Measurements from ENCODE around the gene DOCK4.

DOCK4 gene

GRCh38 chr7:112115880-112116279 lies 90.3 kb downstream of the DOCK4 start:
- in situ Hi-C loops (cut with MboI; ENCODE audit: low sequenced_read_pairs), result no loop called here

- in situ Hi-C loops (cut with MboI; ENCODE audit: low sequenced_read_pairs), result no loop called here
These were observed 92.2 kb downstream of the DOCK4 start for GRCh38 chr7:112113913-112114575.

GRCh38 chr7:112112822-112113255 lies 93.4 kb downstream of the DOCK4 start:
- in situ Hi-C loops (cut with MboI; ENCODE audit: low sequenced_read_pairs), result no loop called here

DNA sequence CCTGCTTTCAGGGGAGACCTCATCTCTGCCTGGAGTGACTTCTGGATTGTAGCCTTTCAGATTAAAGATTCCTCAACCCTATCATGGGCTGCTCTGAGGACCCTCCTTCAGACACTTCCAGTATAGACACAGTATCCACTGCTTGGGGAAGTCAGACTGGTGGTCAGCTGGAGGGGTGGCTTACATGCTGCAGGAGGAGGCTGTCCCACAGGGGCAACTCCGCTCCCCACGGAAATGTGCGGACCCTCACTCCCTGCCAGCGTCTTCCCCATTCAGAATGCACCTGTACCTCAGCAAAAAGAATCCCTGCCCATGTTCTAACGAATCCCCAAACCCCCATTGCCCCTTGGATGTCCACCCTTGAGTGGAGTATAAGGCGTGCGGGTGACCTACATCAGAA lies 95.5 kb downstream of the DOCK4 start:
- in situ Hi-C loops (cut with MboI; ENCODE audit: low sequenced_read_pairs), result no loop called here

- in situ Hi-C loops (cut with MboI; ENCODE audit: low sequenced_read_pairs), result no loop called here
These were observed 96.0 kb downstream of the DOCK4 start for GRCh38 chr7:112110175-112110574.

DNA sequence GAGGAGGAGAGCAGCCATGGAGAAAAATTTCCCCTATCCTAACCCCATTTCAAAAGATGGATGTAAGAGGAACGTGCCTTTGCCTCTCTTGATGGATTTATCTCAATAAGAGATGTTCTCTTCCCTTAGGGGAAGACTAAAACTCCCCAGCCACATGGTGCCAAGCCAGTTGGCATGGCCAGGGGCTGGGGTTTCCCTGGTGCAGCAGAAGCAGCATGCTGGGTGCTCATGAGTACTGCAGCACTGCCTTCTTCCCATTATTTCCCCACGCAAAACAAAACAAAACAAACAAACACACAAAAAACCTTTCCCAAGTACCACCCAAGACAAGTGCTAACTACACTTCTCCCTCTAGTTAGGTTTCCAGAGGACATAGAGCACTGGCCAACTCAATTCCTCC lies 97.2 kb downstream of the DOCK4 start:
- in situ Hi-C loops (cut with MboI; ENCODE audit: low sequenced_read_pairs), result no loop called here

DNA sequence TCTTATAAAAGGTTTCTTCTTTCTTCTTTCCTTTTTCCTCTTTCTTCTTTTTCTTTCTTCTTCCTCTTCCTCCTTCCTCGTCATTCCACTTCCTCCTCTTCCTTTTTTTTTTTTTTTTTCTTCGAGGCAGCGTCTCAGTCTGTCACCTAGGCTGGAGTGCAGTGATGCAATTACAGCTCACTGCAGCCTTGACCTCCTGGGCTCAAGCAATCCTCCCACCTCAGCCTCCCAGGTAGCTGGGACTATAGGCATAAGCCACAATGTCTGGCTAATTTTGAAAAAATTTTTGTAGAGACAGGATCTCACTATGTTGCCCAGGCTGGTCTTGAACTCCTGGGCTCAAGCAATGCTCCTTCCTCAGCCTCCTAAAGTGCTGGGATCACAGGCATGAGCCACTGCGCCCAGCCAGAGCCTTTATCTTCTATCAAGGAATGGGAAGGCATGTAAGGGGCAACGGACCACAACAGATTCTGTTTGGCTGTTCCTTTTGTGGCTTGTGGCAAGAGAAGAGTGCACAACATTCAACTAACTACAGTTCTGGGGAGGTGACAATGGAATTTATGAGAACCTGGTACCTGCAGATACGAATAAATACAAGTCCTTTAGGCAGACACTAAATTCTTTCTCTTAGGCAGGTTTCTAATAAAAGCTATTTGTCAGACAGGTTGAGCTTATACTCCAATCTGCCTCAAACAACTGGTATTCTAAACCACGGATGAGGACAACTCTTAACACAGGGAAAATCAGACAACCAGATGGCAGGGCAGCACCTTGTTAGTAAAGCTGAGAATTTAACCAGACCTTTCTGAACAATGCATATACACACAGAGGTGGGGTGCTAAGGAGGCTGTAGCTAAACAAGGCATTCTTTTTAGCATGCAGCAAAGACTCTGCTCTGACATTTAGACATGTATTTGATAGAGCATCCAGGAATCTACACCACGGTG lies 100.3 kb downstream of the DOCK4 start:
- in situ Hi-C loops (cut with MboI; ENCODE audit: low sequenced_read_pairs), result no loop called here

DNA sequence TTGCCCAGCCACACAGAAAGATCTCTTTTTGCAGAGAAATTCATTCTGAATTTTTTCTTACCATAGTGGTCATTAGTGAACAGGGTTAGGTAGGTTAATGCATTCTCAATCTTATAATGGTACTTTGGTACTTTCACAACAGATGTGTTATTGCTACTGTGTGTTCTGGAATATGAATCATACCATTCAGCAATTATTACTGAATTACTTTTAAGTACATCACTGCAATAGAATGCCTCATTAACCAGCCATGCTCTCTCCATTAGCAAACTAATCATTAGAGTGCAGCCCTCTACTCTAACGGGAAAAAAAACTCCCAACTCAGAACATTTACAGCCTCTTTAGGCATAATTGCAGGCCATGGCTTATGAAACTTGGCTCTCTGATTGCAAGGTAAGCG lies 102.1 kb downstream of the DOCK4 start:
- in situ Hi-C loops (cut with MboI; ENCODE audit: low sequenced_read_pairs), result no loop called here

DNA sequence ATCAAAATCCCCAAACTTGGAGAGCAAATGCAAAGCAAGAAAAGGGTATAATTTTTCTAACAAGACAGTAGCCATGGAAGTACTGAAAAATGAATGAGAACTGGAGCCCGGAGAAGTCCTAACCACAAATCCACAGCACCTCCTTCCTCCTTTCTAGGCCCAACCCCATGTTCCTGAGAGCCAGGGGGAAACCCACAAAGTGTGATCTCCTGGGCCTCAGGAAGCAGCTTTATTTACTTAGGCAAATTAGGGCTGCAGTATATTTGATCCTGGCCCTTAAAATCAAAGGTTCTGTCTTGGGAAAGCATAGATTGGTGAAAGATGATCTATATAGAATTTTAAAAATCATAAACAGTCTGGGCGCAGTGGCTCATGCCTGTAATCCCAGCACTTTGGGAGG lies 103.0 kb downstream of the DOCK4 start:
- in situ Hi-C loops (cut with MboI; ENCODE audit: low sequenced_read_pairs), result no loop called here

DNA sequence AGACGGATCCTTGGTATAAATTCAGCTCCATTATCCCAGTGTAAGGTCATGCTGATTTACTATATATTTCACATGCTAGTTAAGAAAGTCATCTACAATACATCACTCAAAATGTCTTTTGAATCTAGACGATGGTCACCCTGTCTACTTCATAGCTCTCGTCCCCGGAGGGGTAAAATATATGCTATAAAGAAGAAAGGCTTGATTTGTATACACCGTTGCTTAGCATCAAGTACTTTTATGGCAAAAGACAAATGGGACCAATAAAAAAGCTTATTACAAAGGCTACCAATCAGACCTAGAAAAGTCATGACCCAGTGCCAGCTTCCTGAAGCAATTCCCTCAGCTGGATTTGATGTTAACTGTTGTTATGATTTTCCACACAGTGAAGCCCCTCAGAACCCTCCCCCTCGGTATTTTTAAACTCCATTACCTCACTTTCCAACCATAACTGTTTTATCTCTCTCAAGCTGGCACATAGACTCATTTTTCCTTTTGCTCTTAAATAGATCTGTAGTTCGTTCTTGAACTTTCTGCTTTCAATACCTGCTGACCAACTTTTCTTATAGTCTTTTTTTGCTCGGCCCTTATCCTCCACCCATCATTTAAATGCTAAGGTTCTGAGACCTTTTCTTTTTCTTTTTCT lies 104.9 kb downstream of the DOCK4 start:
- in situ Hi-C loops (cut with MboI; ENCODE audit: low sequenced_read_pairs), result no loop called here

DNA sequence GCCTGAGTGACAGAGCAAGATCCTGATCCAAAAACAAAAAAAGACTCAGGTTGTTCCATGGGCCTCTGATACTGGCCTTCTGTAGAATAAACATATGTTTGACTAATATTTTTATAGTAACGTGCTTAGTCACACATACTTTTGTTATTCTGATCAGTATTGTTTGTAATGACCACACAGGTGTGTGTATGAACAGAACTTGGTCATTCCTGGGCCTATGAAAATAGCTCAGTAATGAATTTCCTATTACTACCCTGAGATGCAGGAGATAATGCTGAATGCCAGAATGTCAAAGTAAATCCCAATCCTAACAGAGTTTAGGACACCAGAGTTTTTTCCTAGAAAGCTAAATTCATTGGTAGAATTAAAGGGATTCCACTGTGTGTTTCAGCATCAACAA lies 108.7 kb downstream of the DOCK4 start:
- in situ Hi-C loops (cut with MboI; ENCODE audit: low sequenced_read_pairs), result no loop called here

DNA sequence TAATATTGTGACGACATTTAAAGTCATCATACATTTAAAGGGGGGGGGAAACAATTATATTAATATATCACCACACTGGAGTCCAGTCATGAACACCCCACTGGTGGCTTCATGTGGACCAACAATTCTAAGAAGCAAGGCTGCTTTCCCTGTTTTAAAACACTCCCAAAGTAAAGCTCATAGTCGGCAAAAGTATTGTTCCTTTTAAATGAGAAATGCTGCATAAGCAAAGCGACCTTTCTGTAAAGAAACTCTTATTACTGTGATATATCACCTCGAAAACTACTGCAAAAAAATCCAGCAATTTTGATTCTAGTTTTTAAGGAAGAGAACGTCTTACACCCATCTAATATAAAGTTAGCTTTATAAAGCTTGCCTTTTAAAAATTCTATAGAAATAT lies 112.8 kb downstream of the DOCK4 start:
- in situ Hi-C loops (cut with MboI; ENCODE audit: low sequenced_read_pairs), result no loop called here

GRCh38 chr7:112092709-112093395 lies 113.3 kb downstream of the DOCK4 start:
- in situ Hi-C loops (cut with MboI; ENCODE audit: low sequenced_read_pairs), result no loop called here

DNA sequence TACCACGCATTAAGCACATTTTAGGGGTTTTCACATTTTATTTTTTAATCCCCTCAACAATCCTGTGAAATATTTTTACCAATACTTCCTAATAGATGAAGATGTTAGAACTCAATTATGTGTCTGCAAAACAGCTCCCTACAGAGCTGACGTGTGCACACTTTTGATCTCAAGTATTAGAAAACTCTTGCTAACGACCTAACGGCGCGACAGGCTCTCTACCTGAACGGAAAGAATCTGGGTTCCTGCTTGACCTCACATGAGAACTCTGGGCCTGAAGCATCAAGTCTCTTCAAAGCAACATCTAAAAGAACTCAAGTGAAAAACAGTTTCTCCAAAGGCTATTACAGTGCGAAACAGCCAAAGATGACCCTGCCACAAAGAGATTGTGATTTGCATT lies 113.9 kb downstream of the DOCK4 start:
- in situ Hi-C loops (cut with MboI; ENCODE audit: low sequenced_read_pairs), result no loop called here

DNA sequence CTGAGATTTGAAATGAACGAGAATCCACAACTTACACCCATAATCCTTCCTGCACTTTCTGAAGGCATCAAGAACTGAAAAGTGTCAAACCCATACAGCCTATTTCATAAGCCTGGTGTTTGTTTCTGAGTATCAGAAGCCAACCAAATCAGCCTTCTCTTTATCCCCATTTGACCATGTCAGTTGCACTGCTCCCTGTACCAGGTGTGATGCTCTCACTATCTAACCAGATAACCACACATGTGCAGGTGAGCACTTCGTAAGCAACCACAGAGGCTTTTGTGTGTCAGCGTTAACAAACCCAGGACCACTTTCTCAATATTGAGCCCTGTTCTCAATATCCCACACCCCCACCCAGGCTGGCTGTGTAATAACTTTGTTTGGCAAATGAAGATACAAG lies 114.4 kb downstream of the DOCK4 start:
- in situ Hi-C loops (cut with MboI; ENCODE audit: low sequenced_read_pairs), result no loop called here

GRCh38 chr7:112089551-112089950 lies 116.6 kb downstream of the DOCK4 start:
- in situ Hi-C loops (cut with MboI; ENCODE audit: low sequenced_read_pairs), result no loop called here

DNA sequence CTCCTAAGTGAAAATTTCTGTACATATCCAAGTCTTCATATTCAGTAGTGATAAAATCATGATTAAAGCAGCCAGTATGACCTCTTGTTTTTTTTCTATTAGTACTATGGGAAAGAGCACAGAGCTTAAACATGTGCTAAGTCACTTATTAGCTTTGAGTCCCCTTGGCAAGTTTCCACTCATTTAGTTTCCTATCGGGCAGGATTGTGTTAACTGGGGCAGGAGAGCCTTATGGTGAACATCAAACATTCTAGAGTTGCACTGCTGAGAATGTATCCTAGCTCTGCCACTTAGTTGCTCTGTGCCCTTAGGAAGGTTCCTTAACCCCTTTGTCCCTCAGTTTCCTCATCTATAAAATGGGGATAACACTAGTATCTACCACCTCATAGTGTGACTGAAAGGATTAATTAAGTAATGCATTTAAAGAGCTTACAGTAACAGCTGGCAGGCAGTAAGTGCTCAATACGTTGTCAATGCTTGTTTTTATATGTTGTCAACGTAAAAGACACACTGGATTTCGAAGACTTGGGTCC lies 117.6 kb downstream of the DOCK4 start:
- in situ Hi-C loops (cut with MboI; ENCODE audit: low sequenced_read_pairs), result no loop called here

- in situ Hi-C loops (cut with MboI; ENCODE audit: low sequenced_read_pairs), result no loop called here
These were observed 119.5 kb downstream of the DOCK4 start for GRCh38 chr7:112086496-112087254.

- in situ Hi-C loops (cut with MboI; ENCODE audit: low sequenced_read_pairs), result no loop called here
These were observed 121.7 kb downstream of the DOCK4 start for GRCh38 chr7:112084520-112084971.

GRCh38 chr7:112083776-112084355 lies 122.3 kb downstream of the DOCK4 start:
- in situ Hi-C loops (cut with MboI; ENCODE audit: low sequenced_read_pairs), result no loop called here
